ENCODE results near the gene TTC21B. TPM values are rescaled to one million over a fixed set of nuclear protein-coding genes. Genes with fewer than 3 reads are reported as not detected.

Gene TTC21B
- total RNA-seq, 2 experiments from 2014 or later: 20.0 to 21.3 TPM

DNA sequence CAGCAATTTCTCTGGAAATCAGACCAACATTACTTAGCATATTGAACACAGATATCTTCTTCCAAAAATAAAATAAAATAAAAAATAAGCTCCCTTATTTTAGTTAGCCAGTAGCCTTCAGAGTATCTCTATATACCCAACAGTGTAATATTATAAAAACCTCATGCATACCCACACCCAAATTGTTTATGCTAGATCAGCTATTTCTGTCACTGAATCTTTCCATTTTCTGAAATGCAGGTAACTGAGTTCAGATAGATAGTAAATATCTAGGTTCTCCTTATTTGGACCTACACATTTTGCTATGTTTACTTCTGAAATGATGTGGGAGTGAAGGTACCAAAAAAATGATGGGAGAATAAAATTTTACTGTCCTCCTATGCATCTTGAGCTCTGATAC lies 39.9 kb downstream of the TTC21B start:
- POLR2A ChIA-PET: no interaction called here
- DNase-seq: no peak
- CTCF ChIA-PET: no interaction called here
- Mint-ChIP-seq H3K9me3 (no peaks in the 10 kb centered on the region), H3K4me1 (ENCODE audit: low read depth) (no peaks in the 10 kb centered on the region), H3K27me3 (no peaks in the 10 kb centered on the region), H3K36me3 (peaks cover 25% of the 10 kb centered on the region), H3K4me3 (no peak overlapping the region), H3K27ac (no peak overlapping the region)
- intact Hi-C loops (cut with micrococcal nuclease): no loop called here

DNA sequence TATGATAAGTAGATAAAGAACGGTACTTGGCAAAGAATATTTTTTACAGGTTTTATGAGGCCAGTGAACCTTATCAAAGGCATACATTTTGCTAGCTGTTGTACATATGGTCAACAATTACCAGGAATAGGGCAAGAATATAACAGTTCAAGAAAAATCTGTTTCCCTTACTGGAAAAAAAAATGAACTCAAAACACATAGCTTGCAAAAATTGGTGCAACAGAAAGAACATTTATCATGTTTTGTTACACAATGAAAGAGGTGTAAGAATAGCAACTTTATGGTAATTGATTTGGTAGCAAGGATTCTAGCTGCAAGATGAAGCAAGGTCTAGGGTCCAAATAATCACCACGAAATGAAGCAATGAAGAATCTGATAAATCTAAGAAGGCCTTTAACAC lies 41.6 kb downstream of the TTC21B start:
- Mint-ChIP-seq H3K4me1 (ENCODE audit: low read depth) (no peaks in the 10 kb centered on the region), H3K9me3 (no peaks in the 10 kb centered on the region), H3K27ac (no peak overlapping the region), H3K36me3 (peaks cover 24% of the 10 kb centered on the region), H3K4me3 (no peak overlapping the region), H3K27me3 (no peaks in the 10 kb centered on the region)
- intact Hi-C loops (cut with micrococcal nuclease): no loop called here
- ChIA-PET CTCF (no interaction called here), POLR2A (no interaction called here)
- no peak for DNase-seq

DNA sequence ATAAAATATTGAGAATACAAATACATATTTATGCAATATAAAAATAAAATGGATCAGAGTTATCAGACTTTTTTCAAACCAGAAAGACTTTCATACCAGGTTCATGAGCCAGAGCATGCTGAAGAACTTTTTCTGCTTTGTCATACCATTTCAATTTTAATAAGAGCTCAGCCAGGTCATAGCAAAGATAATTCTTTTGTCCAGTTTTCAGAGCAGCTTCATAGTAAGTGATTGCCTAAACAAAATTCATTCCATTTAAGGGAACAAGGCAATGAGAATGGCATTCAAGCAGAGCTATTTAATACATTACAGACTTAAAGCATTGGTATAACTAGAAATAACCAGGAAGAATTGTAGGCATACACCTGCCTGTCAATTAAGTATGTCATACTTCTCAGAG lies 42.3 kb downstream of the TTC21B start:
- Mint-ChIP-seq H3K36me3 (peaks cover 26% of the 10 kb centered on the region), H3K4me1 (ENCODE audit: low read depth) (no peaks in the 10 kb centered on the region), H3K27me3 (no peaks in the 10 kb centered on the region), H3K9me3 (no peaks in the 10 kb centered on the region), H3K27ac (no peak overlapping the region), H3K4me3 (no peak overlapping the region)
- no peak for DNase-seq
- intact Hi-C loops (cut with micrococcal nuclease): no loop called here
- ChIA-PET POLR2A (interaction anchor here (1.0 kb wide), 1 partner anchor 19 kb away, joined by 5 read pairs; no protein-coding TSS in a partner anchor), CTCF (no interaction called here)

DNA sequence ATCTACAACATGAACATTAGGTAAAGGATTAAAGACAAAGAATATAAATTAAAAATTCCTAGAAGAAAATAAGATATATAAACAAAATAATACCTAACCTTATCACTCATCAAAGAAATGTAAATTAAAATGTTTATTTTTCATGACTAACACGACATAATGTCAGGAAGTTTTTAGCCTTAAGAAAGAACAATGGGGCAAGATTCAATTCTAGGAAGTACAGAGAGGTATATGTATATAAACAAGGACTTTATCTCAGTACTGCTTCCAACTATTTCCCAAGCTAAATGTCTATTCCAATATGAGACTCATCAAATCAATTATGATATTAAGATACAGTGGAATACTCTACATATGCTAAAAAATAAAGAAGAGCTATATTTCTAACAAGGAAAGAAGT lies 44.1 kb downstream of the TTC21B start:
- H3K4me1 Mint-ChIP-seq (ENCODE audit: low read depth): no peaks in the 10 kb centered on the region
- H3K27me3 Mint-ChIP-seq: no peaks in the 10 kb centered on the region
- no peak overlapping the region for H3K4me3 Mint-ChIP-seq
- no peak overlapping the region for H3K27ac Mint-ChIP-seq
- ChIA-PET POLR2A (no interaction called here), CTCF (no interaction called here)
- intact Hi-C loops (cut with micrococcal nuclease): no loop called here
- H3K36me3 Mint-ChIP-seq: peaks cover 28% of the 10 kb centered on the region
- no peak for DNase-seq
- H3K9me3 Mint-ChIP-seq: no peaks in the 10 kb centered on the region

DNA sequence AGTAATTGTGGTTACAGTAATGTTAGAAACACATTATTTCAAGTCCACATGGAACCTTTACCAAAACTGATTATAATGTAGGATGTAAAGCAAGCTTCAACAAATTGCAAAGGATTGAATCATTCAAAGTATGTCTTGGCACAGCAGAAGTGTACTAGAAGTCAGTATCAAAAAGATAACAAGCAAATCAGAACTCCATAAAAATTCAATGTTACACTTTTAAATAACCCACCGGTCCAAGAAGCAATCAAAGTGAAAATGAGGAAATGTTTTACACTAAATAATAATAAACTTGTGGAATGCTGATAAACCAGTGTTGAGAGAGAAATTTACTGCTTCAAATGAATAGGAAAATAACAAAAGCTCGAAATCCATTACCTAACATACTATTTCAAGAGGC lies 47.7 kb downstream of the TTC21B start:
- Mint-ChIP-seq H3K4me1 (ENCODE audit: low read depth) (peaks cover 9% of the 10 kb centered on the region), H3K9me3 (no peaks in the 10 kb centered on the region), H3K27ac (no peak overlapping the region), H3K4me3 (no peak overlapping the region), H3K36me3 (peaks cover 33% of the 10 kb centered on the region), H3K27me3 (no peaks in the 10 kb centered on the region)
- CTCF ChIA-PET: no interaction called here
- DNase-seq: no peak
- POLR2A ChIA-PET: no interaction called here
- intact Hi-C loops (cut with micrococcal nuclease): no loop called here

DNA sequence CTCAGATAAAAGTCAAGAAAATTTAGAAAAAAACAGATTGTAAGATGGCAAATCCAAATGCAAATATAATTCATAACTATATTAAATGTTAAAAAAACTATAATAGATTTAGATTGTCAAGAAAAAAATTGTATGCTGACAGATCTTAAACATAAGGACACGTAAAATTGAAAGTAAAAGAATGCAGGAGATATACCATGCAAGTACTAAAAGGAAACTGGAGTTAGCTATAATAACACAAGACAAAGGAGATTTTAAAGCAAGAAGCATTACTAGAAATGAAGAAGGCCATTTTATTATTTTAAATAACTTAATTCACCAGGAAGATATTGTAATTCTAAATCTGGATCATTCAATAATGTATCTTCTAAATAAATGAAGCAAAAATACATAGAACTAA lies 48.3 kb downstream of the TTC21B start:
- Mint-ChIP-seq H3K27ac (no peak overlapping the region), H3K27me3 (no peaks in the 10 kb centered on the region), H3K4me1 (ENCODE audit: low read depth) (peaks cover 9% of the 10 kb centered on the region), H3K9me3 (no peaks in the 10 kb centered on the region), H3K4me3 (no peak overlapping the region), H3K36me3 (peaks cover 33% of the 10 kb centered on the region)
- ChIA-PET CTCF (no interaction called here), POLR2A (no interaction called here)
- DNase-seq: no peak
- intact Hi-C loops (cut with micrococcal nuclease): no loop called here

DNA sequence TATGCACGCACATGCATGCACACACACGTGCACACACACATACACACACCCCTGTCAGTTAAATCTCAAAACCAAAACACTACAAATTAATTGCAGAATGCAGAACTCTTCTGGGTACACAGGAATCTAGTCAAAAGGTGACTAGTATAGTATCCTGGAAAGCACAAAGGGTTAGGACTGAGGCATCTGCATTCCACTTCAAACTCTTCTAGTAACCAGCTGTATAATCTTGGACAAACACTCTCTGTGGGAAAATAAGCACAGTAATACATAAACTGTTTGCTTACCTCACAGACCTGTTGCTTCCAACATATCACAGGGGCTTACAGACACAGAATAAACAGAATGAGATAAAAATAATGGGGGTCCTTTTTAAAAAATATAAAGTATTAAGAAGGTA lies 49.1 kb downstream of the TTC21B start:
- Mint-ChIP-seq H3K4me1 (ENCODE audit: low read depth) (peaks cover 9% of the 10 kb centered on the region), H3K9me3 (no peaks in the 10 kb centered on the region), H3K36me3 (peaks cover 36% of the 10 kb centered on the region), H3K27me3 (no peaks in the 10 kb centered on the region), H3K27ac (no peak overlapping the region), H3K4me3 (no peak overlapping the region)
- ChIA-PET CTCF (interaction anchor here (1.0 kb wide), 1 partner anchor 50 kb away, joined by 3 read pairs; no protein-coding TSS in a partner anchor), POLR2A (interaction anchor here (1.1 kb wide), 1 partner anchor 49 kb away, joined by 3 read pairs; the partner anchor contains the start of gene TTC21B)
- DNase-seq: no peak
- intact Hi-C loops (cut with micrococcal nuclease): no loop called here

DNA sequence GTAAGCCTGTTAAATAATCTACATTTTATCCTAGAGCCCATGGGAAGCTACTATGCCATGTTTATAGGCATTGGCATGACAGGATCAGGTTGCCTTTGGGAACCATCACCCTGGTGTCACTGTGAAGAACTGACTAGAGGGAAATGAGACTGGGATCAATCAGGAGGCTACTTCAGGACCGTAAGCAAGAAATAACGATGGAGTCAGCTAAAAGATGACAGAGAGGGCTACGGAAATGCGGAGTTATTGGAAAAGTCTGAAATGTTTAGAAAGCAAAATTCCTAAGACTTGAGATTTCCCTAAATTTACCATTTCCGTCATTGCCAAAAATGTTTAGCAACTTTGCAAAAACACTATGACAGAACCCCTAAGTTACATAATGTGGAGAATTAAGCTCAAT lies 50.2 kb downstream of the TTC21B start:
- DNase-seq: no peak
- H3K36me3 Mint-ChIP-seq: peaks cover 41% of the 10 kb centered on the region
- H3K9me3 Mint-ChIP-seq: no peaks in the 10 kb centered on the region
- ChIA-PET CTCF (interaction anchor here (1.3 kb wide), 1 partner anchor 50 kb away, joined by 3 read pairs; the partner anchor contains the start of gene TTC21B), POLR2A (interaction anchor here (1.1 kb wide), 1 partner anchor 50 kb away, joined by 3 read pairs; the partner anchor contains the start of gene TTC21B)
- H3K27me3 Mint-ChIP-seq: no peaks in the 10 kb centered on the region
- H3K4me1 Mint-ChIP-seq (ENCODE audit: low read depth): peaks cover 9% of the 10 kb centered on the region
- no peak overlapping the region for H3K4me3 Mint-ChIP-seq
- intact Hi-C loops (cut with micrococcal nuclease): no loop called here
- no peak overlapping the region for H3K27ac Mint-ChIP-seq

DNA sequence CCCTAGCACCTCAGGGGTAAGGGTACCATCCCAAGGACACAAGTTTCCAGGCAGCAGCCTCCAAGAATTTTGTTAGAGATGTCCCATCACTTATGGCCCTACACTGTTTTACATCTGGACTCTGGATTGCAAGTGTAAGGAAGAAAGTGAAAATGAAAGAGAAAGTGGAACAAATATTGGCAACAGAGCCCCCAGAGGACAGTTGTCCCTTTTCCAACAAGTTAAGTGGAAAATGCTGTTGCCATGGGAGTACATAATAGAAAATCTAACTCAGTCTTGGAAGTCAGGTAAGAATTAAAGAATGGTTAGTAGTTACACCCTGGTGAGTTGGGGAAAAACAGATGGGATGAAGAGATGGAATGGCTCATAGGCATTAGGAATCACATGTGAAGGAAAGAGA lies 50.6 kb downstream of the TTC21B start:
- H3K36me3 Mint-ChIP-seq: peaks cover 46% of the 10 kb centered on the region
- ChIA-PET CTCF (interaction anchor here (1.3 kb wide), 1 partner anchor 50 kb away, joined by 3 read pairs; the partner anchor contains the start of gene TTC21B), POLR2A (no interaction called here)
- H3K4me3 Mint-ChIP-seq: no peak overlapping the region
- intact Hi-C loops (cut with micrococcal nuclease): no loop called here
- no peaks in the 10 kb centered on the region for H3K27me3 Mint-ChIP-seq
- DNase-seq: no peak
- no peaks in the 10 kb centered on the region for H3K9me3 Mint-ChIP-seq
- peaks cover 9% of the 10 kb centered on the region for H3K4me1 Mint-ChIP-seq (ENCODE audit: low read depth)
- no peak overlapping the region for H3K27ac Mint-ChIP-seq

DNA sequence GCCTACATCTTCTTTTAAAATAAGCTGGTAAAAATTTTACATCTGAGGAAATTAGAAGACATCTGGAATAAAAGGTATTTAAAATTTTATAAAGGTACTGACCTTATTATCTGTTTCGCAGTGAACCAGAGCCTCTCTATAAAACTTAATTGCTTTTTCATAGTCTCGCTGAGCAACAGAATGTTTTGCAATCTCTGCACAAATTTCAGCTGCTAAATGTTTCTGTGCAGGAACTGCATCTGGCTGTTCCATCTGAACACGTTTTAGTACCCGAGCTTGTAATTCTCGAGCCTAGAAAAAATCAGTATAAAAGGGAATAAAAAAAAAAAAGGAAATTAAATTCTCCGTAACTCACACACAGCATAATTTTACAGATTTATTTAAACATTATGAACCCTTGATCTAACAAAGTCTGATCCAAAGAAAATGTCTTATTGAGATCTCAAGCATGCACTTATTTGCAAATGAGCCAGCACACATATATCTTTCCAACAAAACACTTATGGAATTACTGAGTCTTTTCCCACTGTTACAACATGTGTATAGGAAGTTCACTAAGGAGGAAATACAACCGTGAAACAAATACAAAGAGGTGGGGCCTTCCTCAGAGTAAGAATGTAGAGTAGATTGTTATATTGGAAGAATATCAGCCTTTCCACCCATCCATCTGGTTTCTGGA lies 51.8 kb downstream of the TTC21B start:
- Mint-ChIP-seq H3K4me3 (no peak overlapping the region), H3K36me3 (peaks cover 52% of the 10 kb centered on the region), H3K9me3 (no peaks in the 10 kb centered on the region), H3K27ac (no peak overlapping the region), H3K27me3 (no peaks in the 10 kb centered on the region), H3K4me1 (ENCODE audit: low read depth) (peaks cover 9% of the 10 kb centered on the region)
- ChIA-PET CTCF (no interaction called here), POLR2A (no interaction called here)
- intact Hi-C loops (cut with micrococcal nuclease): no loop called here
- no peak for DNase-seq

DNA sequence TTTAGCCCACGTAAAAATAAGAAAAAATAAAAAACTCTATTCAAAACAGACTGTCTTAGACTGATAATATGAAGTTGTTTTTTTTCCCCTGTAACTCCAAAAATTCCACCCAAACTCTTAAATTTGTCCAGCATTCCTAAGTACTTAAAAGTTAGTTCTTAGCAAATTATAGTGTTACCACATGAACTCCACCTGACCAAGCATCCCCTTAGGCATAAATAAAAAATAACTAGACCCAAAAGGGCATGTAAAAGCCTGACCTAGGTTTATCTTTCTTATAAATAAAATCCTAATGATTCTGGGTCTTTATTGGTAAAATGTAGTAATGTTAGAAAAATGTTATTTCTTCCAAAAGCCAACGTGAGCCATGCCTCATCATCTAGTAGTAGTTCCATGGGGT lies 54.3 kb downstream of the TTC21B start:
- Mint-ChIP-seq H3K4me3 (no peak overlapping the region), H3K27me3 (no peaks in the 10 kb centered on the region), H3K9me3 (no peaks in the 10 kb centered on the region), H3K27ac (no peak overlapping the region), H3K4me1 (ENCODE audit: low read depth) (peaks cover 9% of the 10 kb centered on the region), H3K36me3 (peaks cover 47% of the 10 kb centered on the region)
- DNase-seq: no peak
- intact Hi-C loops (cut with micrococcal nuclease): no loop called here
- ChIA-PET POLR2A (no interaction called here), CTCF (no interaction called here)

DNA sequence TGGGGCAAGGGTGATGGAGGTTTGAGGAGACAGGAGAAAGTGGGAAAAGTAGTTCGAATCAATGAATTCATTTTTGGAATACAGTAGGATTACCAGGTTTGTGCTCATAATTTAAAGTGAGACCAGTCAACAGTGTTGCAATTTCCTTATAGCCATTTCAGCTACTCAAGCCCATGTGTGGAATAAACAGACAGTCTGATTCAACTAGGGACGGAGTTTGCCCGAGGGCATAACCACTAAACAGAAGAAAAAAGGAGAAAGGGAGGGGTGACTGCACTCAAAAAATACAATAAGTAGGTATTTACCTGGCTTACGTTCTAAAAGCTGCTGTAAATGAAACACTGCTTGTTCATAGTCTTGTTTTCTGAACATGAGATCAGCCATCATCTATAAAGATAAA lies 55.2 kb downstream of the TTC21B start:
- no peak for DNase-seq
- Mint-ChIP-seq H3K36me3 (peaks cover 50% of the 10 kb centered on the region), H3K27ac (no peak overlapping the region), H3K27me3 (no peaks in the 10 kb centered on the region), H3K9me3 (no peaks in the 10 kb centered on the region), H3K4me1 (ENCODE audit: low read depth) (peaks cover 8% of the 10 kb centered on the region), H3K4me3 (no peak overlapping the region)
- intact Hi-C loops (cut with micrococcal nuclease): no loop called here
- CTCF ChIA-PET: no interaction called here
- POLR2A ChIA-PET: no interaction called here

DNA sequence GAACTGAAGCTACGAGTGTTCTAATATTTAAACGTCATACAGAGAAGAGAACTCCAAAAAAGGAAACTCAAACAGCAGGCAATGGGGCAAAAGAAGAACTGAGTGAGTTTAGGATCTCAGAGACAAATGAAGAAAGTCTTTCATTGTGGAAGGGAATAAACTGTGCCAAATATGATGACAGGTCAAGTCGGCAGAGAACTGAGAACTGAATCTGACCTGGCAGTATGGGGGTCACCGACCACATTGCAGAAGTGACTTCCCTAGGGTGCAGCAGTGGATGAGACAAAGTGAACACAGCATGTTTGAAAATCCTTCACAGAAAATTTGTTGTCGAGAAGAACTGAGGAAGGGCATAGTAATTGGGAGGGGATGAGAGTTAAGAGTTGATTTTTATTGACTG lies 55.9 kb downstream of the TTC21B start:
- no peak for DNase-seq
- CTCF ChIA-PET: no interaction called here
- H3K27me3 Mint-ChIP-seq: no peaks in the 10 kb centered on the region
- peaks cover 43% of the 10 kb centered on the region for H3K36me3 Mint-ChIP-seq
- intact Hi-C loops (cut with micrococcal nuclease): no loop called here
- POLR2A ChIA-PET: no interaction called here
- no peaks in the 10 kb centered on the region for H3K9me3 Mint-ChIP-seq
- peaks cover 1% of the 10 kb centered on the region for H3K4me1 Mint-ChIP-seq (ENCODE audit: low read depth)
- no peak overlapping the region for H3K27ac Mint-ChIP-seq
- no peak overlapping the region for H3K4me3 Mint-ChIP-seq

Measured in activated CD4-positive, alpha-beta memory T cell treated with anti-CD3 and anti-CD28 coated beads for 36 hours (primary cell).